Common myeloid progenitor, CD34-positive (primary cell): Measurements from ENCODE around the gene ABCG1.

ENCODE experiments used
- CTCF ChIA-PET: fragments of 350-600 bp; sonication (Branson Sonifier 250); formaldehyde crosslinking; loops from one replicate; lab custom pipeline; 2021; ENCODE audit warnings: antibody characterized with exemption; lab: Charles Lee
- POLR2A ChIA-PET: fragments of 350-600 bp; sonication (Branson Sonifier 250); formaldehyde crosslinking; loops from one replicate; lab custom pipeline; 2021; ENCODE audit warnings: antibody characterized with exemption; lab: Charles Lee
- DNase-seq, 3 donors: peaks; one replicate each; pipeline versions ENCODE4 v3.0.0 to v3.0.0-alpha.2; 2013
- H3K27ac ChIP-seq, 2 experiments: 1 replicate in 1 of 2; 2 replicates in 1 of 2; pipeline ENCODE4 v1.7.0; 2013; ENCODE audit warnings: inconsistent platforms in 2 of 2, low read length in 2 of 2, mild to moderate bottlenecking in 2 of 2, low read depth in 1 of 2, moderate library complexity in 1 of 2; ENCODE audit not compliant: severe bottlenecking in 2 of 2, insufficient read depth in 1 of 2, poor library complexity in 1 of 2
- H3K27me3 ChIP-seq, 5 experiments: replicated peaks in 2 of 5; 1 replicate in 3 of 5; 2 replicates in 2 of 5; pipeline versions ENCODE4 v1.6.1 to v1.7.0; 2013; ENCODE audit warnings: low read length in 4 of 5, mild to moderate bottlenecking in 2 of 5, moderate library complexity in 2 of 5, inconsistent platforms in 1 of 5; ENCODE audit not compliant: insufficient read depth in 5 of 5, control insufficient read depth in 4 of 5
- H3K36me3 ChIP-seq, 4 experiments: 1 replicate in 2 of 4; 2 replicates in 2 of 4; pipeline versions ENCODE4 v1.6.1 to v1.7.0; 2013; ENCODE audit warnings: low read length in 3 of 4, control low read depth in 1 of 4, mild to moderate bottlenecking in 1 of 4; ENCODE audit not compliant: control insufficient read depth in 4 of 4, insufficient read depth in 4 of 4
- H3K4me1 ChIP-seq, 4 experiments: 1 replicate in 3 of 4; 2 replicates in 1 of 4; pipeline versions ENCODE4 v1.6.1 to v1.7.1; 2013; ENCODE audit warnings: low read length in 3 of 4, mild to moderate bottlenecking in 3 of 4, control low read depth in 1 of 4, inconsistent platforms in 1 of 4, moderate library complexity in 1 of 4; ENCODE audit not compliant: control insufficient read depth in 4 of 4, insufficient read depth in 4 of 4; ENCODE audit errors: control extremely low read depth in 1 of 4
- H3K4me3 ChIP-seq, 7 experiments: 1 replicate in 4 of 7; 2 replicates in 3 of 7; pipeline versions ENCODE4 v1.5.1 to v1.7.0; 2013; ENCODE audit warnings: mild to moderate bottlenecking in 7 of 7, low read length in 6 of 7, moderate library complexity in 6 of 7, inconsistent platforms in 2 of 7, low read depth in 2 of 7, control low read depth in 1 of 7; ENCODE audit not compliant: insufficient read depth in 4 of 7, control insufficient read depth in 1 of 7; ENCODE audit errors: extremely low read depth in 1 of 7
- H3K9me3 ChIP-seq, 5 experiments: 1 replicate in 4 of 5; 2 replicates in 1 of 5; pipeline versions ENCODE4 v1.6.1 to v1.7.1; 2013; ENCODE audit warnings: low read length in 4 of 5, mild to moderate bottlenecking in 2 of 5, inconsistent platforms in 1 of 5, low read depth in 1 of 5, moderate library complexity in 1 of 5; ENCODE audit not compliant: control insufficient read depth in 4 of 5, insufficient read depth in 2 of 5; ENCODE audit errors: control extremely low read depth in 1 of 5
- WGBS: methylation state at CpG from one replicate; pipeline ENCODE4 v1.1.5; 2013; ENCODE audit not compliant: insufficient coverage; 5-methylcytosine and 5-hydroxymethylcytosine counted together

Gene ABCG1

DNA sequence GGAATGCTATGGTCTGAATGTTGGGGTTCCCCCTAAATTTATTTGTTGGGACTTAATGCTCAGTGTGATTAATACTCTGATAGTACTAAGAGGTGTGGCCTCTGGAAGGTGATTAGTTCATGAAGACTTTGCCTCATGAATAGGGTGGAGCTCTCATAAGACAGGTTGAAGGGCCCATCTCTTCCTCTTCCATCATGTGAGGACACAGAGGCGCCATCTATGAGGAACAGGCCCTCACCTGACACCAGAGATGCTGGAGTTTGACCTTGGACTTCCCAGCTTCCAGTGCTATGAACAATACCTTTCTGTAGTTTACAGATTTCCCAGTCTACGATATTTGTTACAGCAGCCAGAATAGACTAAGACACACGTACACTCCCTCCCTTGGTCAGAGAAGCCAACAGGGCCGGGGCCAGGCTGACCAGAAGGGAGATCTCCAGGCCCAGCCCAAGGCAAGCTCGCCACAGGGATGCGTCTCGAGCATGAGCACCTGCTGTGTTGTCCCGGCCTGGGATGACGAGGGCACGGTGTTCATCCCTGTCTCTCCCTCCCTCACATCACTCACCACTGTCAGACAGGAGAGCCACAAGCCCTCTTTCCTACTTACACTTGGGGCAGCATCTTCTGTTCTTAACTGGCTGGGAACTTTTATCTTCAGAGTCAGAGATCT is 4.7 kb upstream of the ABCG1 start:
- no peaks in the 10 kb centered on the region for H3K27me3 ChIP-seq
- CTCF ChIA-PET: interaction anchor here (1.6 to 2.3 kb wide), 2 partner anchors 22 to 28 kb away, joined by 5 to 9 read pairs; no protein-coding TSS in a partner anchor
- H3K36me3 ChIP-seq: no peaks in the 10 kb centered on the region
- peaks cover 0 to 9% (median 5%) of the 10 kb centered on the region in 4 experiments for H3K4me1 ChIP-seq
- POLR2A ChIA-PET: interaction anchor here (0.7 kb wide), 1 partner anchor 65 kb away, joined by 4 read pairs; no protein-coding TSS in a partner anchor
- DNase-seq: no peak
- 95% methylated on average over 7 of the region's 10 CpGs for WGBS
- no peak overlapping the region for H3K4me3 ChIP-seq
- H3K9me3 ChIP-seq: peaks cover 0 to 14% (median 5%) of the 10 kb centered on the region in 5 experiments
- no peak overlapping the region for H3K27ac ChIP-seq

DNA sequence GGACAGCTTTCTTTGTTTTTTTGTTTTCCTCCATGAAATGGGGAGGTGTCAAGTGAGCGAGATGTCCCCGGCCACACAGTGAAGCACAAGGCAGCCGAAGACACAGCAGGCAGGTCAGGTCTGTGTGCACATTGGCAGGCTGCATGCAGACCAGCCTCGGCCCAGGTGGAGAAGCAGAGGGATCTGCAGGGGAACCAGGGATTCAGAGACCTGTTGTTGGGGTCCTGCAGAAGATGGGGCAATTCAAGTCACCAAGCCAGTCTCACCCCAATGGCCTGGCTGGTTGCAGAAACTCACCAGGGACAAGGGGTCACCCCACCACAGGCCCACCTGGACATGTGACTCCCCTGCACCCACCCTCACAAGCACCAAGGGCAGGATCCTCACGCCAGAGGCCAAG is 4.0 kb upstream of the ABCG1 start:
- DNase-seq: no peak
- ChIA-PET POLR2A (interaction anchor here (0.7 kb wide), 1 partner anchor 64 kb away, joined by 4 read pairs; no protein-coding TSS in a partner anchor), CTCF (interaction anchor here (1.6 to 2.3 kb wide), 2 partner anchors 23 to 27 kb away, joined by 5 to 9 read pairs; no protein-coding TSS in a partner anchor)
- no peak overlapping the region for H3K27ac ChIP-seq
- H3K4me1 ChIP-seq: peaks cover 0 to 11% (median 8%) of the 10 kb centered on the region in 4 experiments
- peaks cover 0 to 14% (median 5%) of the 10 kb centered on the region in 5 experiments for H3K9me3 ChIP-seq
- no peaks in the 10 kb centered on the region for H3K27me3 ChIP-seq
- WGBS: 100% methylated on average over 1 of the region's 5 CpGs
- no peak overlapping the region for H3K4me3 ChIP-seq
- no peaks in the 10 kb centered on the region for H3K36me3 ChIP-seq

DNA sequence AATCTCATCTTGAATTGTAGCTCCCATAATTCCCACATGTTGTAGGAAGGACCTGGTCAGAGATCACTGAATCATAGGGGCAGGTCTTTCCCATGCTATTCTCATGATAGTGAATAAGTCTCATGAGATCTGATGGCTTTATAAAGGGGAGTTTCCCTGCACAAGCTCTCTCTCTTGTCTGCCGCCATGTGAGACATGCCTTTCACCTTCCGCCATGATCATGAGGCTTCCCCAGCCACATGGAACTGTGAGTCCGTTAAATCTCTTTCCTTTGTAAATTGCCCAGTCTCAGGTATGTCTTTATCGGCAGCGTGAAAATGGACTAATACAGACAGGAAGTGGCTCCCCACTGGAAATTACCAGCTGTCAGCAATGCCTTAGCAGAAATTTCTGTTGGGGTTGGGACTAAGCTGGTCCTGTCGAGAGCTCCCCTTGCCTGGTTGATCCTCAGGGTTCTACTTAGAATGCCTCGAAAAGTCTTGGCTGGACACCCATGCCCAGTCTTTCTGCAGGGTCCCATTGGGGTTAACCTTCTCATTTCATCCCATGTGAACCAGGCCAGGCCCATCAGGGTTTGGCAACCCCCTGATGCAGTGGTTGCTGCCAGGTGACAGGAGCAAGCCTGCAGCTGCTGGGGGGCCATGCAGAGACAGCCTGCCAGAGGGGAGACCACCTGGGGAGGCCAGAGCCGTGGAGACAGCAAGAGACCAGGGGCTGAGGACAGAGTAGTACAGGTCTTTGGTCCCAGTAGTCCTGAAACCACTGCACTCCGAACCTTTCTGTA is 2.8 kb upstream of the ABCG1 start:
- CTCF ChIA-PET: interaction anchor here (1.0 to 2.3 kb wide), 4 partner anchors 15 to 43 kb away, joined by 3 to 9 read pairs (median 4); no protein-coding TSS in a partner anchor
- 96% methylated on average over 9 of the region's 9 CpGs for WGBS
- H3K27ac ChIP-seq: no peak overlapping the region
- H3K4me1 ChIP-seq: peaks cover 5 to 24% (median 16%) of the 10 kb centered on the region in 4 experiments
- peaks cover 0 to 14% (median 5%) of the 10 kb centered on the region in 5 experiments for H3K9me3 ChIP-seq
- H3K36me3 ChIP-seq: no peaks in the 10 kb centered on the region
- no peaks in the 10 kb centered on the region for H3K27me3 ChIP-seq
- DNase-seq: no peak
- POLR2A ChIA-PET: no interaction called here
- H3K4me3 ChIP-seq: no peak overlapping the region

DNA sequence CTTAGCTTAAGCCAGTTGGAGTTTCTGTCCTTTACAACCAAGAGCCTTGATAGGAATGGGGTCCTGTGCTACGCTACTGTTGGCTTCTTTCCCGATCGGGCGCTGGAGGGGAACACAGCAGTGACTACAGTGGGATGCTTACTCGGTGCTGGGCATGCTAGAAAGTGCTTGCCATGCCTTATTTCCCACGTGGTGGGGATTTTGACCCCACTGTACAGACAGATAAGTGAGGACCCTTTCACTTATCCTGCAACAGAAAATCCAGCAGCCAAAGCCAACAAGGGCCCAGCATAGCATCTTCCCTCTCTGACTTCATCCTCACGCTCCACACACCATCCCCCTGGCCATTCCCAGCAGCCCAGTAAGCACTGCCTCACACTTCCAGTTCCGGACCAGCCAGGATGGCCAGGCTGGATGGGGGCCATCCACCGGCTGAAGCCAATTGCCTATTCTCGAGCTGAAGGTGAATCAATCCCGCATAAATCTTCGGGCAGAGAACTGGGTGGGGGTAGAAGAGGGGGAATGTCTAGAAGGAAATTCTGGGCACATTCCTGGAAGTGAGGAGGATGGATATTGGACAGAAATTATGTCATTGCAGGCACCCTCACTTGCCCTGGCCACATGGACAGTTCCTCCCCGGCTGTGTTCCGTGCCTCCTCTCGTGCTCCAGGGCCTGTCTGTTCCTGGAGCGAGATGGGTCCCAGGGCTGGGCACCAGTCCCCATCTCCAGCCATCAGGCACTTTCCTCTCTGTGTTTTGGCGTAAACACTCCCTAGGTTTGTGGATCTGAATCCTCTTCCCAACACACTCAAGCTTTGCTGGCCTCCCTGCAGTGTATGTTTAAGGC is 2.0 kb upstream of the ABCG1 start:
- Histone ChIP-seq H3K36me3 (peaks cover 0 to 2% (median 0%) of the 10 kb centered on the region in 4 experiments), H3K4me3 (no peak overlapping the region), H3K27me3 (no peaks in the 10 kb centered on the region), H3K9me3 (peaks cover 0 to 14% (median 5%) of the 10 kb centered on the region in 5 experiments), H3K27ac (no peak overlapping the region), H3K4me1 (peaks cover 8 to 32% (median 24%) of the 10 kb centered on the region in 4 experiments)
- POLR2A ChIA-PET: no interaction called here
- no peak for DNase-seq
- CTCF ChIA-PET: interaction anchor here (1.1 to 1.8 kb wide), 2 partner anchors 22 to 44 kb away, joined by 3 to 5 read pairs; no protein-coding TSS in a partner anchor
- 97% methylated on average over 14 of the region's 17 CpGs for WGBS

DNA sequence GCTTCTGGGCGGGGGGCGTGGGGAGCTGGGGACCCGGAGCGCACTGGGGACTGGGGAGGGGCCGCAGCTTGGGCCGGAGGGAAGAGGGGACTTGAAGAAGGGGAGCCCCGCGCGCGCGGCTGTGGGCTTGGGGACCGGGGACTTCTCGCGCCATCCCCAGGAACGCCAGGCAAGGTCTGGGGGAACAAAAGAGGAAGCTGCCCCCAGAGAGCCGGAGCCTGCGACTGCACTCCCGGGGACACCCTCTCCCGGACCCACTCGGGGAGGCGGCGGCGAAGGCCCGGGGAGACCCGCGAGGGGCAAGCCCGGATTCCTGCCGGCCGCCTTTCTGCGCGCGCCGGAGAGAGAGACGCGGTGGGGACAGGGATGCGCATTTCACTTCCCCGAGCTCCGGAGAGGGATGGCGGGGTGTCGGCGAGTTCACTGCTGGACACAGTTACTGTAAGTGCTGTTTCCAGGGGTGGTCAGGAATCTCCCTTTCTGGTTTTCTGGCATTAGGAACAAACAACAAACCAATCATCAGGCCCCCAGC is 732 bp downstream of the ABCG1 start:
- 0% methylated on average over 32 of the region's 41 CpGs for WGBS
- peak; percentile 41 to 70 (median 62) for DNase-seq
- Histone ChIP-seq H3K36me3 (peaks cover 0 to 9% (median under 1%) of the 10 kb centered on the region in 4 experiments), H3K27ac (peak overlapping the region; percentile 54 to 66), H3K27me3 (no peaks in the 10 kb centered on the region), H3K4me1 (peaks cover 8 to 37% (median 28%) of the 10 kb centered on the region in 4 experiments), H3K4me3 (peak overlapping the region; percentile 57 to 91 (median 80)), H3K9me3 (peaks cover 0 to 13% (median 5%) of the 10 kb centered on the region in 5 experiments)
- ChIA-PET POLR2A (interaction anchor here (0.7 to 2.7 kb wide), 12 partner anchors 9 to 72 kb away, joined by 3 to 23 read pairs (median 4); no protein-coding TSS in a partner anchor), CTCF (interaction anchor here (0.6 to 4.1 kb wide), 18 partner anchors 10 to 74 kb away, joined by 3 to 39 read pairs (median 6); no protein-coding TSS in a partner anchor)
